Trophoblast cell (in vitro differentiated cells and primary cell): ENCODE measurements around the gene SETD1B.

ENCODE experiments used
- DNase-seq, 2 donors: peaks; one replicate each; pipeline ENCODE4 v3.0.0-alpha.2; 2016
- H2AFZ ChIP-seq: 2 replicates; pipeline ENCODE4 v1.6.1; 2013; ENCODE audit warnings: low read length, moderate library complexity, mild to moderate bottlenecking; ENCODE audit not compliant: insufficient read depth, poor library complexity
- H2AK5ac ChIP-seq: 2 replicates; pipeline ENCODE4 v1.6.1; 2013; ENCODE audit warnings: mild to moderate bottlenecking, low read length
- H2BK120ac ChIP-seq: 2 replicates; pipeline ENCODE4 v1.6.1; 2013; ENCODE audit warnings: low read length, mild to moderate bottlenecking, moderate library complexity; ENCODE audit not compliant: insufficient read depth, poor library complexity
- H2BK12ac ChIP-seq: 2 replicates; pipeline ENCODE4 v1.6.1; 2013; ENCODE audit warnings: mild to moderate bottlenecking, low read length, moderate library complexity
- H2BK5ac ChIP-seq: 2 replicates; pipeline ENCODE4 v1.6.1; 2013; ENCODE audit warnings: low read length, low read depth, moderate library complexity, mild to moderate bottlenecking; ENCODE audit not compliant: poor library complexity
- H3K14ac ChIP-seq: 2 replicates; pipeline ENCODE4 v1.6.1; 2013; ENCODE audit warnings: mild to moderate bottlenecking, low read length
- H3K18ac ChIP-seq: 2 replicates; pipeline ENCODE4 v1.6.1; 2013; ENCODE audit warnings: mild to moderate bottlenecking, low read length
- H3K23ac ChIP-seq: 2 replicates; pipeline ENCODE4 v1.6.1; 2013; ENCODE audit warnings: low read length
- H3K27ac ChIP-seq: 2 replicates; pipeline ENCODE4 v1.5.1; 2013; ENCODE audit warnings: low read depth, mild to moderate bottlenecking, inconsistent platforms, low read length, moderate library complexity
- H3K27me3 ChIP-seq: 2 replicates; pipeline ENCODE4 v1.6.1; 2013; ENCODE audit warnings: inconsistent platforms, mild to moderate bottlenecking, low read length, moderate library complexity; ENCODE audit not compliant: insufficient read depth
- H3K36me3 ChIP-seq, 2 experiments: 1 replicate in 1 of 2; 2 replicates in 1 of 2; pipeline ENCODE4 v1.6.1; 2013; ENCODE audit warnings: low read length in 2 of 2, mild to moderate bottlenecking in 2 of 2, moderate library complexity in 1 of 2; ENCODE audit not compliant: insufficient read depth in 2 of 2, control insufficient read depth in 1 of 2
- H3K4ac ChIP-seq: 2 replicates; pipeline ENCODE4 v1.6.1; 2013; ENCODE audit warnings: low read depth, mild to moderate bottlenecking, low read length, moderate library complexity
- H3K4me1 ChIP-seq, 2 experiments: 1 replicate in 1 of 2; 2 replicates in 1 of 2; pipeline ENCODE4 v1.6.1; 2013; ENCODE audit warnings: low read length in 2 of 2, mild to moderate bottlenecking in 2 of 2, moderate library complexity in 1 of 2; ENCODE audit not compliant: insufficient read depth in 2 of 2, control insufficient read depth in 1 of 2
- H3K4me2 ChIP-seq: 2 replicates; pipeline ENCODE4 v1.6.1; 2013; ENCODE audit warnings: inconsistent platforms, mild to moderate bottlenecking, low read length, moderate library complexity
- H3K4me3 ChIP-seq: 2 replicates; pipeline ENCODE4 v1.5.1; 2013; ENCODE audit warnings: mild to moderate bottlenecking, low read depth, low read length, inconsistent platforms
- H3K79me1 ChIP-seq: one replicate; pipeline ENCODE4 v1.6.1; 2013; ENCODE audit warnings: low read length
- H3K79me2 ChIP-seq: 2 replicates; pipeline ENCODE4 v1.6.1; 2013; ENCODE audit warnings: low read length, mild to moderate bottlenecking; ENCODE audit not compliant: control insufficient read depth, insufficient read depth, poor library complexity
- H3K9ac ChIP-seq: 2 replicates; pipeline ENCODE4 v1.6.1; 2013; ENCODE audit warnings: mild to moderate bottlenecking, low read length
- H3K9me3 ChIP-seq: 2 replicates; pipeline ENCODE4 v1.6.1; 2013; ENCODE audit warnings: low read depth, mild to moderate bottlenecking, control low read depth, inconsistent platforms, low read length; ENCODE audit not compliant: insufficient read depth
- H4K12ac ChIP-seq: 2 replicates; pipeline ENCODE4 v1.6.1; 2013; ENCODE audit warnings: low read depth, mild to moderate bottlenecking, low read length, moderate library complexity
- H4K8ac ChIP-seq: 2 replicates; pipeline ENCODE4 v1.6.1; 2013; ENCODE audit warnings: low read depth, mild to moderate bottlenecking, low read length, moderate library complexity
- H4K91ac ChIP-seq: one replicate; pipeline ENCODE4 v1.6.1; 2013; ENCODE audit warnings: low read depth, mild to moderate bottlenecking, low read length, moderate library complexity
- WGBS: extraction: QIAGEN DNeasy Blood & Tissue Kit; methylation state at CpG from one replicate; pipeline ENCODE4 v1.1.7; 2013; ENCODE audit warnings: missing lambda C conversion rate; ENCODE audit not compliant: insufficient read length, insufficient coverage; ENCODE audit errors: extremely low coverage; 5-methylcytosine and 5-hydroxymethylcytosine counted together

Gene SETD1B

DNA sequence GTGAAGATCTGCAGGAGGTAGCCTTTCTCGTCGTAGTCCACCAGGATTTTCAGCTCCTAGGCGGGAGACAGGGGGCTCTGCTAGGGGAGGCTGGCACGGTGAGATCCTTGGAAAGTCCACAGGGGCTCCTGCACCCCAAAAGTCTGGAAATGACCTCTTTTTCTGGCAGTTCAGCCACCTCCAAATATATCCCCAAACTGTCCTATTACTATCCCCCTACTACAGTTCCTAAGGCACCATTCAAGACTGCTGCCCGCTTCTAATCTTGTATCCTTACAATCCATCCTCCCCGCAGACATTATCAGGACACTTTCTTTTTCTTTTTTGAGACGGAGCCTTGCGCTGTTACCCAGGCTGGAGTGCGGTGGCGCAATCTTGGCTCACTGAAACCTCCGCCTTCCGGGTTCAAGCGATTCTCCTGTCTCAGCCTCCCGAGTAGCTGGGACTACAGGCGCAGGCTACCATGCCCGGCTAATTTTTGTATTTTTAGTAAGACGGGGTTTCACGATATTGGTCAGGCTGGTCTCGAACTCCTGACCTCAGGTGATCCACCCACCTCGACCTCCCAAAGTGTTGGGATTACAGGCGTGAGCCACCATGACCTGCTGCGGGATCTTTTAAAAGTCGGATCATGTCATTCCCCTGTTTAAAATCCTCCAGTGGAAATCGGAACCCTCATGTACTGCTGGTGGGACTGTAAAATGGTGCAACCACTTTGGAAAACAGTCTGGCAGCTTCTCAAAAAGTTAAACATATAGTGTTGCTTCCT, 36.4 kb downstream of the SETD1B start:
- peak overlapping the region; percentile 74 for H3K4me3 ChIP-seq
- H3K36me3 ChIP-seq: no peaks in the 10 kb centered on the region
- no peak overlapping the region for H2BK12ac ChIP-seq
- peak overlapping the region; percentile 13 for H2BK5ac ChIP-seq
- peak overlapping the region; percentile 81 for H3K4me2 ChIP-seq
- peak overlapping the region; percentile 82 for H4K12ac ChIP-seq
- H3K27ac ChIP-seq: no peak overlapping the region
- peaks cover 2% of the 10 kb centered on the region for H3K79me2 ChIP-seq
- H3K14ac ChIP-seq: peak overlapping the region; percentile 89
- H3K23ac ChIP-seq: no peak overlapping the region
- H4K8ac ChIP-seq: peak overlapping the region; percentile 74
- H3K27me3 ChIP-seq: no peaks in the 10 kb centered on the region
- no peak overlapping the region for H2AK5ac ChIP-seq
- H2BK120ac ChIP-seq: peak overlapping the region; percentile 54
- H2AFZ ChIP-seq: peak overlapping the region; percentile 82
- peaks cover 3% of the 10 kb centered on the region for H3K79me1 ChIP-seq
- peaks cover 0 to 9% of the 10 kb centered on the region in 2 experiments for H3K4me1 ChIP-seq
- peak overlapping the region; percentile 53 for H4K91ac ChIP-seq
- H3K9me3 ChIP-seq: no peaks in the 10 kb centered on the region
- peak overlapping the region; percentile 62 for H3K18ac ChIP-seq
- peak overlapping the region; percentile 46 for H3K9ac ChIP-seq
- DNase-seq: peak; percentile 6 to 47
- no CpG with 5 or more reads among the region's 24 CpGs for WGBS
- peak overlapping the region; percentile 28 for H3K4ac ChIP-seq

GRCh38 chr12:121843236-121843982, 39.6 kb downstream of the SETD1B start:
- no peak overlapping the region for H4K8ac ChIP-seq
- peaks cover 3% of the 10 kb centered on the region for H3K79me1 ChIP-seq
- no peak overlapping the region for H3K18ac ChIP-seq
- H3K14ac ChIP-seq: no peak overlapping the region
- WGBS: no CpG with 5 or more reads among the region's 13 CpGs
- no peak overlapping the region for H4K91ac ChIP-seq
- H3K4ac ChIP-seq: no peak overlapping the region
- no peaks in the 10 kb centered on the region for H3K27me3 ChIP-seq
- no peak overlapping the region for H3K27ac ChIP-seq
- peaks cover 0 to 9% of the 10 kb centered on the region in 2 experiments for H3K4me1 ChIP-seq
- no peak overlapping the region for H2BK5ac ChIP-seq
- H3K79me2 ChIP-seq: peaks cover 2% of the 10 kb centered on the region
- H2AFZ ChIP-seq: peak overlapping the region; percentile 17
- H3K23ac ChIP-seq: no peak overlapping the region
- H3K4me3 ChIP-seq: no peak overlapping the region
- H4K12ac ChIP-seq: no peak overlapping the region
- no peak overlapping the region for H2AK5ac ChIP-seq
- no peak overlapping the region for H3K4me2 ChIP-seq
- H2BK120ac ChIP-seq: no peak overlapping the region
- no peak overlapping the region for H2BK12ac ChIP-seq
- no peak overlapping the region for H3K9ac ChIP-seq
- peak in 1 of 2 donors; percentile 19 for DNase-seq
- H3K9me3 ChIP-seq: no peaks in the 10 kb centered on the region
- H3K36me3 ChIP-seq: no peaks in the 10 kb centered on the region

- no peak for DNase-seq
- Histone ChIP-seq H2BK120ac (no peak overlapping the region), H3K4me1 (peaks cover 0 to 3% of the 10 kb centered on the region in 2 experiments), H3K9ac (no peak overlapping the region), H3K36me3 (no peaks in the 10 kb centered on the region), H3K27me3 (no peaks in the 10 kb centered on the region), H4K91ac (no peak overlapping the region), H3K27ac (no peak overlapping the region), H2AK5ac (no peak overlapping the region), H2BK12ac (no peak overlapping the region), H3K9me3 (no peaks in the 10 kb centered on the region), H3K4me3 (no peak overlapping the region), H2AFZ (no peak overlapping the region), H4K8ac (no peak overlapping the region), H2BK5ac (no peak overlapping the region), H3K4ac (no peak overlapping the region), H4K12ac (no peak overlapping the region), H3K23ac (no peak overlapping the region), H3K4me2 (no peak overlapping the region), H3K79me1 (no peaks in the 10 kb centered on the region), H3K18ac (no peak overlapping the region), H3K14ac (no peak overlapping the region), H3K79me2 (no peaks in the 10 kb centered on the region)
- no CpG with 5 or more reads among the region's 1 CpG for WGBS
These were observed 41.9 kb downstream of the SETD1B start for GRCh38 chr12:121845701-121846100.

GRCh38 chr12:121849211-121849610, 45.4 kb downstream of the SETD1B start:
- H3K4me1 ChIP-seq: no peaks in the 10 kb centered on the region
- H3K4me3 ChIP-seq: no peak overlapping the region
- no peak overlapping the region for H2AK5ac ChIP-seq
- H2BK120ac ChIP-seq: no peak overlapping the region
- DNase-seq: no peak
- H2AFZ ChIP-seq: no peak overlapping the region
- H3K4ac ChIP-seq: no peak overlapping the region
- no peak overlapping the region for H3K4me2 ChIP-seq
- no peak overlapping the region for H3K23ac ChIP-seq
- H3K27ac ChIP-seq: no peak overlapping the region
- no peaks in the 10 kb centered on the region for H3K36me3 ChIP-seq
- no peak overlapping the region for H3K18ac ChIP-seq
- no peak overlapping the region for H4K8ac ChIP-seq
- WGBS: no CpG with 5 or more reads among the region's 6 CpGs
- H2BK12ac ChIP-seq: no peak overlapping the region
- no peak overlapping the region for H3K9ac ChIP-seq
- H4K12ac ChIP-seq: no peak overlapping the region
- H3K14ac ChIP-seq: no peak overlapping the region
- no peaks in the 10 kb centered on the region for H3K79me2 ChIP-seq
- no peaks in the 10 kb centered on the region for H3K27me3 ChIP-seq
- no peak overlapping the region for H4K91ac ChIP-seq
- H3K79me1 ChIP-seq: no peaks in the 10 kb centered on the region
- H2BK5ac ChIP-seq: no peak overlapping the region
- H3K9me3 ChIP-seq: no peaks in the 10 kb centered on the region
